ENCODE results near the gene DCAF15. TPM values are rescaled to one million over a fixed set of nuclear protein-coding genes. Genes with fewer than 3 reads are reported as not detected.

Gene DCAF15
- total RNA-seq, 1 experiment from 2014 or later, result 11.6 TPM

GRCh38 chr19:13930402-13930801 is 21.9 kb upstream of the DCAF15 start:
- DNase-seq (ENCODE audit: extremely low read depth, low read depth), result no peak

- no peak for DNase-seq (ENCODE audit: extremely low read depth, low read depth)
Observed at GRCh38 chr19:13931391-13932148, 20.7 kb upstream of the DCAF15 start.

GRCh38 chr19:13932149-13932637 is 20.1 kb upstream of the DCAF15 start:
- no peak for DNase-seq (ENCODE audit: extremely low read depth, low read depth)

- DNase-seq (ENCODE audit: extremely low read depth, low read depth), result no peak
Observed at GRCh38 chr19:13932911-13933393, 19.4 kb upstream of the DCAF15 start.

GRCh38 chr19:13934785-13935109 is 17.6 kb upstream of the DCAF15 start:
- DNase-seq (ENCODE audit: extremely low read depth, low read depth), result no peak

GRCh38 chr19:13935765-13936510 is 16.4 kb upstream of the DCAF15 start:
- no peak for DNase-seq (ENCODE audit: extremely low read depth, low read depth)

GRCh38 chr19:13937479-13938300 is 14.6 kb upstream of the DCAF15 start:
- no peak for DNase-seq (ENCODE audit: extremely low read depth, low read depth)

- no peak for DNase-seq (ENCODE audit: extremely low read depth, low read depth)
Observed at GRCh38 chr19:13938301-13939064, 13.8 kb upstream of the DCAF15 start, which contains the start of gene PODNL1. PODNL1 (minus strand) TSS chr19:13938417; CDS start chr19:13938181, 236 bp downstream.

GRCh38 chr19:13942023-13942684 is 10.2 kb upstream of the DCAF15 start:
- DNase-seq (ENCODE audit: extremely low read depth, low read depth), result no peak

- no peak for DNase-seq (ENCODE audit: extremely low read depth, low read depth)
Observed at GRCh38 chr19:13946414-13946813, 5.9 kb upstream of the DCAF15 start.

GRCh38 chr19:13951043-13951442 is 1.3 kb upstream of the DCAF15 start:
- no peak for DNase-seq (ENCODE audit: extremely low read depth, low read depth)

GRCh38 chr19:13951799-13952153 is 533 bp upstream of the DCAF15 start:
- DNase-seq (ENCODE audit: extremely low read depth, low read depth), result no peak

- no peak for DNase-seq (ENCODE audit: extremely low read depth, low read depth)
Observed at GRCh38 chr19:13952931-13953531, 722 bp downstream of the DCAF15 start.

- no peak for DNase-seq (ENCODE audit: extremely low read depth, low read depth)
Observed at GRCh38 chr19:13954185-13954584, 1.9 kb downstream of the DCAF15 start.

GRCh38 chr19:13955662-13956364 is 3.5 kb downstream of the DCAF15 start:
- DNase-seq (ENCODE audit: extremely low read depth, low read depth), result no peak

GRCh38 chr19:13956365-13956744 is 4.0 kb downstream of the DCAF15 start:
- DNase-seq (ENCODE audit: extremely low read depth, low read depth), result no peak

GRCh38 chr19:13957051-13957450 is 4.7 kb downstream of the DCAF15 start:
- no peak for DNase-seq (ENCODE audit: extremely low read depth, low read depth)

- DNase-seq (ENCODE audit: extremely low read depth, low read depth), result no peak
Observed at GRCh38 chr19:13958043-13958442, 5.7 kb downstream of the DCAF15 start.

Measured in NCI-H460 (cell line).